ENCODE results near the gene IQSEC1.

GRCh38 chr3:12992629-12993516 lies 80.4 kb downstream of the IQSEC1 start:
- TF ChIP-seq CTCF (IDR thresholded peaks at IDR 0.05) = no peak
- TF ChIP-seq POLR2A (IDR thresholded peaks at IDR 0.05) = no peak

Measured in sigmoid colon (tissue), 3 donors.